Astrocyte of the hippocampus (primary cell): Measurements from ENCODE around the gene KCNK15.

Experiments
- DNase-seq: peaks from one replicate; pipeline ENCODE4 v3.0.0; 2011; ENCODE audit warnings: low read depth, low spot score

The KCNK15 gene

GRCh38 chr20:44788706-44789456, 43.2 kb downstream of the KCNK15 start:
- DNase-seq, result no peak

- no peak for DNase-seq
These were observed 45.2 kb downstream of the KCNK15 start for GRCh38 chr20:44790638-44791393.

DNA sequence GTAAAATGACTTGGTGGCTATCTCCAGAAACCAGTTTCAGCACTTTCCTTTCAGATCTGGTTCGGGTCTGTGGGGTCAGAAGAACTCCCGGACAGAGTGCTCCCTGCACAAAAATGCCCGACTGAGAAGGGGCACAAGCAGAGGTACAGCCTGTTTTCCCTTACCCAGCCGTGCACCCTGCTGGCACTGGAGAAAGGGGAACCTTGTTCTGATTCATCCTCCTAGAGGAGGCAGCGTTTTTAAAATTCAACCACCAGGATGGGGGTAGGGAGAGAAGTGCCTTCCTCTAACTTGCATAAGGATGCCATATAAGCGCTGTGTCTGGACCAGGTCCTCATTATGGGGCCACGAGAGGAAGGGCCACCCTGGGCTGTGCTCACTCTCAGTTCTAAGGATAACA, 47.1 kb downstream of the KCNK15 start:
- no peak for DNase-seq

DNA sequence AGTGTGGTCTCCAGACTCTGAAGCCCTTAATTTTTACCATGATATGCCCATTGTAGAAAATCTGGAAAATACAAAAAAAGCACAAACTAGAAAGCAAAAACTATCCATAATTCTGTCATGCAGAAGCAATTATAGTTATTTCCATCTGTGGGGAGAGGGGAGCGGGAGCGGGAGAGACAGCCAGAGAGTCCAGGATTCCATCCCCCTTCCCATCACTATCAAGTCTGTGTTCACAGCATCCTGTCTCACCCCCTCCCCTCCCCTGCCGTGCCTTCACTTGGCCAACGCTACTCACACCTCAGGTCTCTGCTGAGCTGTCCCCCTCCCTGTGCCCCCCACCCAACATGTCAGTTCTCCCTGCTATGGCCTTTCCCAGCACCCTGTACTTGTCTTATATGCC, 50.2 kb downstream of the KCNK15 start:
- DNase-seq, result no peak

- DNase-seq, result no peak
These were observed 50.6 kb downstream of the KCNK15 start for GRCh38 chr20:44796311-44796710.

DNA sequence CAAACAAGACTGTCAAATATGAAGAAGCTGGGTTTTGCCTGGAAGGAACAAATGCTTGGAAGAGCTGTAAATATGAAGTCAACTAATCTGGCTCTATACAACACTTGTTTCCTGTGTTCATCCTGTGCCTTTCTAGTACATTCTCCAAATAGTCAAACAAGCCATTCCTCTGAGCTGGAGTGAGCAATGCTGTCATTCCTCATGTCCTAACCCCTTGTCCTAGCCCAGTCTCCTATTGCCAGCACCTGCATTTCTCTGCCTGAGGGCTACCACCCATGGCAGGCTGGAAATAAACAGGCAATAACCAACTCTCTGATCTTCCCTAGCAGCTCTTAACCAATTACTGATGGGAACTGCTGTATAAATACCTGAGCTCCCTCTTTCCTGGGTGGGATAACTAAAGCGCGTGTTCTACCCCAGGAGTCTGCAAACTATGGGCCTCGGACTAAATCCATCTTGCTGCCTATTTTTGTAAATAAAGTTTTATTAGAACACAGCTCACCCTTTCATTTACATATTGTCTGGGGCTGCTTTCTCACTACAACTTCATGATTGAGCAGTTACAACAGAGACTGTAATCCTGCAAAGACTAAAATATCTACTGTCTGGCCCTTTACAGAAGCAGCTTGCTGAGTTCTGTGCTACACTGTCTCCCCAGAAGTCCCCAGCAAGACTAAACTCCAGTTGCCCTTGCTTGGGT, 51.2 kb downstream of the KCNK15 start:
- DNase-seq, result no peak

DNA sequence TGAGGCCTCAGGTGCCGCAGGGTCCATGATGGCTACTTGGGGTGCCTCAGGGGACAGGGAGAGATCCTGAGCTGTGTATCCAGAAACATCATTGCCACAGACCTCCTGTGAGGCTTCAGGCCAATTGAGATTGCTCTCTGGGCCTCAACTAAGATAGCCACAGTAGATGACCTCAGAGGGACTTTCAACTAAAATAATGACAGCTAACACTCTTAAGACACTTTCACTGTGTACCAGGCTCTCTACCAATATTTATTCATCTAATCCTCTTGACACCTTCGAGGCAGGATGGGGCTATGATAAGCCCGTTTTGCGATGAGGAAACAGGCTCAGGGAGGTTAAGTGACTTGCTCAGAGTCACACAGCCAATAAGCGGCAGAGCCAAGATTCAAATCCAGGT, 54.0 kb downstream of the KCNK15 start:
- no peak for DNase-seq

DNA sequence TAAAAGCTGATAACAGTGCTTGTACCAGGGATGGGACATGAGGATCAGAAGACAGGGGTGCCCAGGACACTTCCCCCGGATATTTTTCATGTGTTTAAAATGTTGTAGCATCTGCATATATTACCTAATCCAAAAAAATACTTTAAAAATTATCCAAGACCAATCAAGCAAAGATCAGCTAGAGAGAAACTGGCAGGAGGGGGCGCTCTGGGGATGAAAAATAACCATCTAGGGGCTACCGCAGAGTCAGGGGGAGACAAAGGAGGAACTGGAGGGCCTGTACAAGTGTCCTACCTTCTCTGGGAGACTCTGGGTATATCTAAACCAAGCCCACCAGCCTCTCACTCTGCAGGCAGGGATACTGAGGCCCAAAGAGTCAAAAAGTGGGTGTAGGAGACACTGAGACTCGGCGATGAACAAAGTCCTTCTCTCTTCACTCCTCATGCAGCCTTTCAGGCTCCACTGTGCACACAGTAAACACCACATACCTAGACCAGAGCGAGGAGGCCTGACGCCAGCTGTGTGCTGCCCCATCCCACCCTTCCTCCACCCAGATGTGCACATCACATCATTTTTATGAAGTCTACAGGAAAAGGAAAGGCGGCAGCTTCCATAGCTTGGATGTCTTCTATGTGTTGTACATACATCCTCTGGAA, 54.9 kb downstream of the KCNK15 start:
- no peak for DNase-seq
